Measurements from ENCODE around the gene CFAP92.

CFAP92 gene

GRCh38 chr3:128991355-128991895 is 2.5 kb downstream of the CFAP92 start:
- POLR2A ChIA-PET = no interaction called here
- peak in 1 of 3 donors; percentile 27 for DNase-seq
- H3K27me3 ChIP-seq (replicated peaks in 2 of 5; ENCODE audit: control insufficient read depth in 4 of 5, insufficient read depth in 5 of 5, low read length in 4 of 5) = no peaks in the 10 kb centered on the region
- H3K4me1 ChIP-seq (ENCODE audit: control extremely low read depth in 1 of 4, control insufficient read depth in 4 of 4, insufficient read depth in 4 of 4, low read length in 3 of 4) = peaks cover 5 to 37% (median 25%) of the 10 kb centered on the region in 4 experiments
- H3K27ac ChIP-seq (ENCODE audit: insufficient read depth in 1 of 2, low read depth in 1 of 2, low read length in 2 of 2, poor library complexity in 1 of 2, severe bottlenecking in 2 of 2) = no peak overlapping the region
- 100% methylated on average over 8 of the region's 18 CpGs for WGBS (ENCODE audit: insufficient coverage)
- CTCF ChIA-PET = interaction anchor here (0.8 to 1.0 kb wide), 2 partner anchors 9 to 11 kb away, joined by 3 read pairs; no protein-coding TSS in a partner anchor
- no peaks in the 10 kb centered on the region for H3K9me3 ChIP-seq (ENCODE audit: control extremely low read depth in 1 of 5, control insufficient read depth in 4 of 5, insufficient read depth in 2 of 5, low read depth in 1 of 5, low read length in 4 of 5)
- H3K36me3 ChIP-seq (ENCODE audit: control insufficient read depth in 4 of 4, insufficient read depth in 4 of 4, low read length in 3 of 4) = no peaks in the 10 kb centered on the region
- H3K4me3 ChIP-seq (ENCODE audit: control insufficient read depth in 1 of 7, extremely low read depth in 1 of 7, insufficient read depth in 4 of 7, low read depth in 2 of 7, low read length in 6 of 7) = no peak overlapping the region

- Histone ChIP-seq H3K27ac (ENCODE audit: insufficient read depth in 1 of 2, low read depth in 1 of 2, low read length in 2 of 2, poor library complexity in 1 of 2, severe bottlenecking in 2 of 2) (no peak overlapping the region), H3K36me3 (ENCODE audit: control insufficient read depth in 4 of 4, insufficient read depth in 4 of 4, low read length in 3 of 4) (no peaks in the 10 kb centered on the region), H3K27me3 (replicated peaks in 2 of 5; ENCODE audit: control insufficient read depth in 4 of 5, insufficient read depth in 5 of 5, low read length in 4 of 5) (no peaks in the 10 kb centered on the region), H3K4me1 (ENCODE audit: control extremely low read depth in 1 of 4, control insufficient read depth in 4 of 4, insufficient read depth in 4 of 4, low read length in 3 of 4) (peaks cover 0 to 9% (median 0%) of the 10 kb centered on the region in 4 experiments), H3K9me3 (ENCODE audit: control extremely low read depth in 1 of 5, control insufficient read depth in 4 of 5, insufficient read depth in 2 of 5, low read depth in 1 of 5, low read length in 4 of 5) (no peaks in the 10 kb centered on the region), H3K4me3 (ENCODE audit: control insufficient read depth in 1 of 7, extremely low read depth in 1 of 7, insufficient read depth in 4 of 7, low read depth in 2 of 7, low read length in 6 of 7) (no peak overlapping the region)
- ChIA-PET POLR2A (interaction anchor here (0.6 to 0.7 kb wide), 2 partner anchors 58 to 112 kb away, joined by 3 read pairs; no protein-coding TSS in a partner anchor), CTCF (interaction anchor here (1.2 to 1.4 kb wide), 2 partner anchors 8 to 64 kb away, joined by 3 read pairs; no protein-coding TSS in a partner anchor)
- 98% methylated on average over 7 of the region's 8 CpGs for WGBS (ENCODE audit: insufficient coverage)
- no peak for DNase-seq
These were observed 5.6 kb downstream of the CFAP92 start for GRCh38 chr3:128988286-128988685.

- CTCF ChIA-PET = interaction anchor here (1.2 to 1.4 kb wide), 2 partner anchors 9 to 65 kb away, joined by 3 read pairs; no protein-coding TSS in a partner anchor
- no peaks in the 10 kb centered on the region for H3K9me3 ChIP-seq (ENCODE audit: control extremely low read depth in 1 of 5, control insufficient read depth in 4 of 5, insufficient read depth in 2 of 5, low read depth in 1 of 5, low read length in 4 of 5)
- WGBS (ENCODE audit: insufficient coverage) = 100% methylated on average over 7 of the region's 15 CpGs
- H3K27me3 ChIP-seq (replicated peaks in 2 of 5; ENCODE audit: control insufficient read depth in 4 of 5, insufficient read depth in 5 of 5, low read length in 4 of 5) = no peaks in the 10 kb centered on the region
- no peak overlapping the region for H3K27ac ChIP-seq (ENCODE audit: insufficient read depth in 1 of 2, low read depth in 1 of 2, low read length in 2 of 2, poor library complexity in 1 of 2, severe bottlenecking in 2 of 2)
- H3K36me3 ChIP-seq (ENCODE audit: control insufficient read depth in 4 of 4, insufficient read depth in 4 of 4, low read length in 3 of 4) = no peaks in the 10 kb centered on the region
- H3K4me3 ChIP-seq (ENCODE audit: control insufficient read depth in 1 of 7, extremely low read depth in 1 of 7, insufficient read depth in 4 of 7, low read depth in 2 of 7, low read length in 6 of 7) = no peak overlapping the region
- peaks cover 0 to 9% (median 0%) of the 10 kb centered on the region in 4 experiments for H3K4me1 ChIP-seq (ENCODE audit: control extremely low read depth in 1 of 4, control insufficient read depth in 4 of 4, insufficient read depth in 4 of 4, low read length in 3 of 4)
- no peak for DNase-seq
- POLR2A ChIA-PET = interaction anchor here (0.7 kb wide), 1 partner anchor 57 kb away, joined by 3 read pairs; no protein-coding TSS in a partner anchor
These were observed 6.4 kb downstream of the CFAP92 start for GRCh38 chr3:128987302-128988100.

DNA sequence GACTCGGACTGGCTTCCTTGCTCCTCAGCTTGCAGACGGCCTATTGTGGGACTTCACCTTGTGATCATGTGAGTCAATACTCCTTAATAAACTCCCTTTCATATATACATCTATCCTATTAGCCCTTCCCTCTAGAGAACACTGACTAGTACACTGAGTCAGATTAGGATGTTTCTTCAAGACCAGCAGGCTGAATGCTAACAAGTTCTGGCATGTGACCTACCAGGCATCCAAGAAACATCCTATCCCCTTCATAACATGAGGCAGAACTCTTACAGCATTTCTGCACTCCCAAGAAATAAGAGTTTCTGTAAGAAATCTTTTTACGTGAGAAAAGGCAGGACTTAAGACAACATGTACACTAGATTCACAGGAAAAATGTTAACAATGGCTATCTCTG is 9.3 kb downstream of the CFAP92 start:
- Histone ChIP-seq H3K27ac (ENCODE audit: insufficient read depth in 1 of 2, low read depth in 1 of 2, low read length in 2 of 2, poor library complexity in 1 of 2, severe bottlenecking in 2 of 2) (no peak overlapping the region), H3K4me3 (ENCODE audit: control insufficient read depth in 1 of 7, extremely low read depth in 1 of 7, insufficient read depth in 4 of 7, low read depth in 2 of 7, low read length in 6 of 7) (no peak overlapping the region), H3K9me3 (ENCODE audit: control extremely low read depth in 1 of 5, control insufficient read depth in 4 of 5, insufficient read depth in 2 of 5, low read depth in 1 of 5, low read length in 4 of 5) (no peaks in the 10 kb centered on the region), H3K27me3 (replicated peaks in 2 of 5; ENCODE audit: control insufficient read depth in 4 of 5, insufficient read depth in 5 of 5, low read length in 4 of 5) (no peaks in the 10 kb centered on the region), H3K4me1 (ENCODE audit: control extremely low read depth in 1 of 4, control insufficient read depth in 4 of 4, insufficient read depth in 4 of 4, low read length in 3 of 4) (peaks cover 0 to 8% (median 3%) of the 10 kb centered on the region in 4 experiments), H3K36me3 (ENCODE audit: control insufficient read depth in 4 of 4, insufficient read depth in 4 of 4, low read length in 3 of 4) (no peaks in the 10 kb centered on the region)
- DNase-seq = no peak
- ChIA-PET CTCF (interaction anchor here (0.6 to 1.3 kb wide), 3 partner anchors 11 to 20 kb away, joined by 3 to 4 read pairs (median 3); no protein-coding TSS in a partner anchor), POLR2A (no interaction called here)
- WGBS (ENCODE audit: insufficient coverage) = 100% methylated on average over 3 of the region's 3 CpGs

DNA sequence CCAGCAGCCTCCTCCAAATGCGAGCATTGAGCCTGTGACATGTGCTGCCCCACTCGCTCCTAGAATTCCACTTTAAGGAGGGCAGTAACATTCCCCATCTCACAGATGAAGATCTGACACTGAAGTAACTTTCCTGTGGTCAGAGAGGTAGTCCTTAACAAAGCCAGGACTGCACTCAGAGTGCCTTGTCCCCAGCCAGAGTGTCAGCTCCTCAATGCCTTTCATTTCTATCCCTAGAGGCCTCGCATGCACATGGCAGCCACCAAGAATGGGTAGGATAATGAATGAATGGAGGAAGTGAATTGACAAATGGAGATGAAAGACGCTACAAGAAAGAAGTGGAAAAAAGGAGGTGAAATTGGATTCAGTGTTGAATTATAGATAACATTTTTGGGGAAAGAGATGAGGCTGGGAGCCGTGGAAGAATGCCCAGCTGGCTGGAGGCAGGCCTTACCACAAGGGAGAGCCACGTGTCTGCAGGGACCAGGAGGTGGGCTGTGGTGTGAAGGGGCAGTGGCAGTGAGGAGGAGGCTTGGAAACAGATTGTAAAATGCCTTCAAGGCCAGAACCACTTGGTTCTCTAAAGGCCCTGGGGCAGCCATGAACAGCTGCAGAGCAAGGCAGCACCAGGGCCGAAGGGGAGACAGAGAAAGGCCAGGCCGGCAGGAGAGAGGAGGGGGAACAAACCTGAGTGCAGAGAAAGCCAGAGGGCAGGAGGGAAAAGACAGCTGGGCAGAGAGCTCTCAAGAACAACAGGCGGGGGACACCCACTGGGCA is 10.4 kb downstream of the CFAP92 start:
- no peaks in the 10 kb centered on the region for H3K27me3 ChIP-seq (replicated peaks in 2 of 5; ENCODE audit: control insufficient read depth in 4 of 5, insufficient read depth in 5 of 5, low read length in 4 of 5)
- POLR2A ChIA-PET = no interaction called here

GRCh38 chr3:128975276-128975675 is 18.6 kb downstream of the CFAP92 start:
- no peak overlapping the region for H3K27ac ChIP-seq (ENCODE audit: insufficient read depth in 1 of 2, low read depth in 1 of 2, low read length in 2 of 2, poor library complexity in 1 of 2, severe bottlenecking in 2 of 2)
- peaks cover 0 to 2% (median 0%) of the 10 kb centered on the region in 4 experiments for H3K36me3 ChIP-seq (ENCODE audit: control insufficient read depth in 4 of 4, insufficient read depth in 4 of 4, low read length in 3 of 4)
- POLR2A ChIA-PET = no interaction called here
- no peaks in the 10 kb centered on the region for H3K9me3 ChIP-seq (ENCODE audit: control extremely low read depth in 1 of 5, control insufficient read depth in 4 of 5, insufficient read depth in 2 of 5, low read depth in 1 of 5, low read length in 4 of 5)
- H3K4me1 ChIP-seq (ENCODE audit: control extremely low read depth in 1 of 4, control insufficient read depth in 4 of 4, insufficient read depth in 4 of 4, low read length in 3 of 4) = peaks cover 6 to 26% (median 21%) of the 10 kb centered on the region in 4 experiments
- no peak for DNase-seq
- no CpG with 5 or more reads among the region's 1 CpG for WGBS (ENCODE audit: insufficient coverage)
- no peak overlapping the region for H3K4me3 ChIP-seq (ENCODE audit: control insufficient read depth in 1 of 7, extremely low read depth in 1 of 7, insufficient read depth in 4 of 7, low read depth in 2 of 7, low read length in 6 of 7)
- no peaks in the 10 kb centered on the region for H3K27me3 ChIP-seq (replicated peaks in 2 of 5; ENCODE audit: control insufficient read depth in 4 of 5, insufficient read depth in 5 of 5, low read length in 4 of 5)
- CTCF ChIA-PET = interaction anchor here (1.1 to 7.4 kb wide), 3 partner anchors 23 to 77 kb away, joined by 3 to 98 read pairs (median 5); no protein-coding TSS in a partner anchor

More for the DNA sequence above, 10.4 kb downstream of the CFAP92 start:
- Histone ChIP-seq H3K4me1 (ENCODE audit: control extremely low read depth in 1 of 4, control insufficient read depth in 4 of 4, insufficient read depth in 4 of 4, low read length in 3 of 4) (peaks cover 0 to 5% (median 3%) of the 10 kb centered on the region in 4 experiments), H3K9me3 (ENCODE audit: control extremely low read depth in 1 of 5, control insufficient read depth in 4 of 5, insufficient read depth in 2 of 5, low read depth in 1 of 5, low read length in 4 of 5) (no peaks in the 10 kb centered on the region), H3K4me3 (ENCODE audit: control insufficient read depth in 1 of 7, extremely low read depth in 1 of 7, insufficient read depth in 4 of 7, low read depth in 2 of 7, low read length in 6 of 7) (no peak overlapping the region), H3K27ac (ENCODE audit: insufficient read depth in 1 of 2, low read depth in 1 of 2, low read length in 2 of 2, poor library complexity in 1 of 2, severe bottlenecking in 2 of 2) (no peak overlapping the region), H3K36me3 (ENCODE audit: control insufficient read depth in 4 of 4, insufficient read depth in 4 of 4, low read length in 3 of 4) (no peaks in the 10 kb centered on the region)
- CTCF ChIA-PET = interaction anchor here (0.8 to 2.1 kb wide), 4 partner anchors 10 to 34 kb away, joined by 3 to 4 read pairs (median 3); no protein-coding TSS in a partner anchor
- no peak for DNase-seq
- WGBS (ENCODE audit: insufficient coverage) = 93% methylated on average over 8 of the region's 9 CpGs
